NCI-H1417 (cell line): ENCODE measurements around the gene PTPRU.

ENCODE experiments used
- DNase-seq, 3 experiments: peaks; one replicate each; lab custom pipeline; 2025; lab: John Stamatoyannopoulos, UW

Gene PTPRU

DNA sequence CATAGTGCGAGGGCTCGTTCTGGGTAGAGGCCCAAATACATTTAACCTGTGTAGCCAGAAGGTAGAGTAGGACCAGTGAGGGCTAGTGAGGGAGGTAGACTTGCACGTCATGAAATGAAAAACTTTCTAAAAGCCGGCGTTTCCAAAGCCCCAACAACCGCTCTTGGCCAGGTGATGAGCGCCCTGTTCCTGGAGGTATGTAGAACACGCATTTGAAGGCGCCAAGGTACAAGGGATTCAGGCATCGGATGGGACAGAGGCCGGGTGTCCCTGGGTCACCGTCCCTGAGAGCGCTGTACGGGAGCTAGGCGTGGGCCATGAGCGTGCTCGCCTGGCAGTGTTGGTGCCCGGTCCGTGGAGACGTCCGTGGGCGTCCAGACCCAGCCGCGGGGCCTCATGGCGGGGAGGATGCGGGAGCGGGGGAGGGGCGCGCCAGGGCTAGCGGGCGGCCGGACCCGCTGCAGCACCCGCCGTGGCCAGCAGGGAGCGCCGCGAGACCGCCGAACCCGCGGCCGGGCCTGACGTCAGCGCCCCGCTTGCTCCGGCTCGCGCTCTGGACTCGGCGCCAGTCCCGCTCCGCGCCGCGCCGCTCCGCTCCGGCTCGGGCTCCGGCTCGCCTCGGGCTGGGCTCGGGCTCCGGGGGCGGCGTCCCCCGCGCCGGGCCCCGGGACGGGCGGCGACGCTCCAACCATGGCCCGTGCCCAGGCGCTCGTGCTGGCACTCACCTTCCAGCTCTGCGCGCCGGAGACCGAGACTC lies at the start of gene PTPRU:
TSS of gene PTPRU (plus strand) at position 568 of the 757 bp plus-strand sequence. CDS start at position 691, 123 bp downstream.
- peak; percentile 75 to 79 (median 76) for DNase-seq

DNA sequence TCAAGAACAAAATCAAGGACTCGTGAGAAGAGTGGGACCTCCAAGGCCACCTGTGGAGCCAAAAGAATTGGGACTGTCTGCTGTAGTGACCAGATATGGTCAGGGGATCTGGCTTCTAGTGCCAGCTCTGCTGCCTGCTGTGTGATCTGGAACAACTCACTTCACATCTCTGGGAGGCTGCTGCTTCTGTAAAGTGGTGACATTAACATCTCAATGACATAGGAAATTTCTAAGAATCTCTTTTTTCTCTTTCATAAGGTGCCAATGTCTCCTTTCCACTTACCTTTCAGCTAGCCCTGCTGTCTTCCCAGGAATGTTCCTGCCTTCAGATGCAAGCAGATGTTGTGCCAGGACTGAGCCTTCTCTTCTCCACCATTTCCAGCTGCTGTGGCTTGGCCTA lies 49.6 kb upstream of the PTPRU start:
- no peak for DNase-seq

DNA sequence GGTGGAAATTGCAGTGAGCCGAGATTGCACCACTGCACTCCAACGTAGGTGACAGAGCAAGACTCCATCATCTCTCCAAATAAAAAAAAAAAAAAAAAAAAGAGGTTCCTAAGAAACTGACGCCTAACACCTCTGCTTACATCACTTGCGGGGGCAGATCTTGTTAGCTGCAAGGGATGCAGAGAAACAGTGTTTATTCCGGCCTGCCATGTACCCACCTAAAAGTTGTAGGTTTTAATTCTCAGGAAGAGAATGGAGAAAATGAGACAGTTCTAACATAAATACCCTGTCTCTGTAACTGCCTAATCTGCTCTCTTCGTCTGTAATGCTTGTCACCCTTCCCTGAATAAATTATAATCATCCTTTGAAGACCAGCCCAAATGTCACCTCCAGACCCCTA lies 45.6 kb upstream of the PTPRU start:
- no peak for DNase-seq

- no peak for DNase-seq
Measured at GRCh38 chr1:29193879-29194455, 42.4 kb upstream of the PTPRU start.

DNA sequence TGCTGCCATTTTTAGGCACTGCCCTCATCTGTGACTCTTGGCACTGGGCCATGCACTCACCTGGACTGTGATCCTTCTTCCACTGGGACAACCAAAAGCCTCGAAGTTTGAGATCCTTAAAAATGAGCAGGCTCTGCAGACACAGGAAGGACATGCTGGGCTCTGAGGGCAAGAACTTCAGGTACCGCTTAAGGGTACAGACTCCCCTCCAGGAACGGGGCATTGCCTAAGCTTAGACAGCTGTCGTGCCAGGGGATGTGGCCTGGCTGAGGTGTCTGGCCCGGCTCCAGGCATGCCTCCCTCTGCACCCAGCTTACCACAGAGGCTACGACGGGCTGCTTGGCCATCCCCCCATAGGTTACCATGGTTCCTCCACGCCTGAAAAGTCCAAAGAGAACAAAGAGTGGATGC lies 40.4 kb upstream of the PTPRU start:
- DNase-seq, result no peak

DNA sequence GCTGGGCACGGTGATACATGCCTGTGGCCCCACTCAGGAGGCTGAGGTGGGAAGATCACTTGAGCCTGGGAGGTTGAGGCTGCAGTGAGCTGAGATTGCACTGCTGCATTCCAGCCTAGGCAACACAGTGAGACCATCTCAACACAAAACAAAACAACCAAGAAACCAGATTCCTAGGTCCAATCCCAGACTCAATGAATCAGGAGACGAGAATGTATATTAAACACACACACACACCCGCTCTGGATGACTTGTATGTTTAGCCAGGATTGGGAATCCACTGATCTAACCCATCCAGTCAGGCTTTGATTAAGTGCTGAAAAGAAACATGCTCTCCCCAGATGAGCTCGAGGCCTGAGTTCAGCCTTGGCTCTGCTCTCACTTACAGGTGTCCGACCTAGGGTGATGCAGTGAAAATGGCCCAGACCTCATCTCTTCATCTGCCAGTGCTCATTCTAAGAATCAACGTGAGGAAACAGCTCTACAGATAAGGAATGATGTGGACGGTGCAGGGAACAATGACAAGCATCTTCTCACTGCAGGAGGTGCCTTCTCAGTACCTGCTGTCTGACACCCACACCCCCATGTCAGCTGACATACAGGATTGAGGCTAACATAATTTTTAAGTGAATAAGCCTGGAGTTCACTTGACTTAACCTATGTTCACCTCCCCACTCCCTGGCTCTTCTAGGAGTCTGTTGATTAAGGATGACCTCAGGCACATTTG lies 39.3 kb upstream of the PTPRU start:
- DNase-seq, result no peak

DNA sequence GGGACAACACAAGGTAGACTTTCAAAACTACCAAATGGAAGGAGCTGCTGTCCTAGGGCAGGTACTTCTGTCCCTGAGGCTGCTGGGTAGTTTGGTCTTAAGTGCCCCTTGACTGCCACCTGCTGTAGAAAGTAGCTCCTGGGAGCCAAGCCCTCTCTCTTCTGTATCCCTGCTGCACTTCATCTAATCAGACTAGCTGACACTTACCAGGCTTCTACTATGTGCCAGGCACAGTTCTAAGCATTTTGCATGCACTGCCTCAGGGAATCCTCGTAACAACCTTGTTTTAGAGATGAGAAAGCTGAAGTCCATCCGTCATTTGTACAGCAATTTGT lies 38.8 kb upstream of the PTPRU start:
- peak in 2 of 3 experiments; percentile 31 to 57 for DNase-seq

GRCh38 chr1:29197993-29198392 lies 38.3 kb upstream of the PTPRU start:
- DNase-seq, result no peak

DNA sequence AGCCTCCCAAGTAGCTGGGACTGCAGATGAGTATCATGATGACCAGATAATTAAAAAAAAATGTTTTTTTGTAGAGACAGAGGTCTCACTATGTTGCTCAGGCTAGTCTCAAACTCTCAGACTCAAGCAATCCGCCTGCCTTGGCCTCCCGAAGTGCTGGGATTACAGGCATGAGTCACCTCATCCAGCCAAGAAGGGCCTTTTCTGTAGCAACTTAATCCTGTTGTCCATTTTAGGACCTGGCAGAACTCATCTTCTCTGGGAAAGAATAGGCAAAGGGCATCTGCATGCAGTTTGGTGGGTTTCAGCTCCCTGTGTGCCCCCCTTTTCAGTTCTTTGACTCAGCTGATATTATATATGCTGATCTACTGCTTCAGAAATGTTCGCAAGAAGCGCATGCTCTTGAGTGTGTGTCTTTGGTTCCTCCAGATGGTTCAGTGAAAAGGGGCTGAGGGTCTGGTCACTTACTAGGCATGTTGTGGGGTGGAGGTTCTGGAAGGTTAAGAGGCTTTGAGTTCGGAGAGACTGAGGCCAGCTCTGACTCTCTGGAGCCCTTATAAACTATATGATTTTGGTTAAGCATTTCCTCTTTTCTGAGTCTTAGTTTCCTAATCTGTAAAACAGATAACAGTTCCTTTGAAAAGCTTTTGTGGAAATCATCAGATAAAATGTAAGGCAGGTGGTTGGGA lies 35.3 kb upstream of the PTPRU start:
- DNase-seq, result no peak

DNA sequence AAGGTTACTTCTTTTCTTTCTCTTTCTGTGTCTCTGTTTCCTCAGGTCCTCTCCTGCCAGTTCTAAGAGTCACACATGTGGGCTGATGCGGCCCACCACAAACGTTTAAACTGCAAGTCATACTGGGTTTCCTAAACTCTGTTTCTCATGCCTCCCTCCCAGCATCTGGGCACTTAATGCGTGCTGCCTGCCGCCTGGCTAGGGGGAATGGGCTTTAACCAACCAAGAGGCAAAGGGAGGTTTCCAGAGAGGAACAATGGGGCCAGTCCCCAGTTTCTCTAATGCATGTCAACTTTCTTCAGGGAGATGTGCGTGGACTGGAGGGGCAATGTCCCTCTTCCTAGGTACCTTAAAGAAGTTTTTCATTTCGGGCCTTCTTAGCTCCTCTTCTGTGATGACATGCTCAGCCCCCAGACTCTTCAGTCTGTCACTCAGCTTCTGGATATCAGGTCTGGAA lies 34.7 kb upstream of the PTPRU start:
- no peak for DNase-seq

GRCh38 chr1:29202053-29202452 lies 34.3 kb upstream of the PTPRU start:
- no peak for DNase-seq

DNA sequence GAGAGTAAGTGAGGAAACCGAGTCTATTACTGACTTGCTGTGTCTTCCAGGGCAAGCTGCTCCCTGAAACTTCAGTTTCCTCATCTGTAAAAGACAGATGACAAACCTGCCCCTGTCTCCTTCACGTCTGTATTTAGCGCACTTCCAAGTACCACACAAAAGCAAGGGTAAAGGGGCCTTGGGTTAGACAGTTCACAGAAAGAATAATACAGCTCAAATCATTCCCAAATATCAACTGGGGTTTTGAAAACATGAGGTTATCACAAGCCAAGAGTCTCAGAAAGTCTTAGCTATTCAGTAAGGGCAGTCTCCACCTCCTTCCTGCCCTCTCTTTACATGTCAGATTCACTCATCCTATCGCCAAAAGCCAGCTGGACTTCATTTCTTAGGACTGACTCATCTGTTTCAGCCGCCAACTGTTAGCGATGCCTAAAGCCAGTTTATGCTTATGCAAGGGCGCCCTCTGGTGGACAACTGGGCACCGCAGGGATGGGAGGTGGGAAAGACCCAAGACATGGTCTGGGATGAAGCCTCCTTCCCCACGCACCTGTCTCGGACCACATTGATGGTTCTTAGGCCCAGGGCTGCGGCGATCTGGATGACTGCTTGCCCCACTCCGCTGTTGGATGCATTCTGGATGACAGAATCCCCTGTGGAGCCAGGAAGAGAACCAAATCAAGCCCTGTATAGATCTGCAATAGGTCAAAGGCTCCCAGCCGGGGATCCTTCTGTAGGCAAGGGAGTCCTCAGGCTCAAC lies 33.6 kb upstream of the PTPRU start:
- peak; percentile 73 to 92 (median 92) for DNase-seq

DNA sequence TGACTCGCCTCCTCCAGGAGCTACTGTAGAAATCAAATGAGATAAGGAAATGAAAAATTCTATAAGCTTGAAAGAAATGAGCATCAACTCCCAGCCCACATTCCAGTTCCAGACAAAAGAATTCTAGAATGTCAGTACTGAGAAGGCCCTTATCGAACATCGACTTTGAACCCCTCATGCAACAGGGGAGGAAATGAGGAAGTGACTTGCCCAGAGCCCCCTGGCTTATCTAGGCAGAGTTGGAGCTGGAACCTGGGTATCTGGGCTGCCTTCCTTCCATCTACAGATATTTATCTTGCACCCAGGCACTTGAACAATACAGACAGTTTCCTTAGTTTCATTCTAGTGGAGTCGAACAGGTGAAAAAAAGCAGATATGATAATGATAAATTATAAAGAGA lies 27.9 kb upstream of the PTPRU start:
- DNase-seq, result no peak

DNA sequence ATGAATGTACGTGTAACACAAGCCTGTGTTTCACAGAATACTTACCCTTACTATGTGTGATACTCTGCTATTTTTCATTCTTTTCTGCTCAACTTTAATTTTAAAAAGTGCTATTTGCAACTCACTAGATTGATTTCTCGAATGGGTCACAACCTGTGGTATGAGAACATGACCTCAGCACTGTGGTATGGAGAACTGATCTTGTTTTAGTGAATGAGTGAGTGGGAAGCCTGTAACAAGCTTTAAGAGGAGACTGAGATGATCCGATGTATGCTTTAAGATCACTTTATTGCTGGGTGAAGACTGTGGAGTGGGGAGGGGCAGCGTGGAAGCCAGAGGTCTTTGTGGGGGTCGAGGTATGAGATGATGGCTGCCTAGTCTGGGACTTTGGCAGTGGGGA lies 27.1 kb upstream of the PTPRU start:
- DNase-seq, result no peak

DNA sequence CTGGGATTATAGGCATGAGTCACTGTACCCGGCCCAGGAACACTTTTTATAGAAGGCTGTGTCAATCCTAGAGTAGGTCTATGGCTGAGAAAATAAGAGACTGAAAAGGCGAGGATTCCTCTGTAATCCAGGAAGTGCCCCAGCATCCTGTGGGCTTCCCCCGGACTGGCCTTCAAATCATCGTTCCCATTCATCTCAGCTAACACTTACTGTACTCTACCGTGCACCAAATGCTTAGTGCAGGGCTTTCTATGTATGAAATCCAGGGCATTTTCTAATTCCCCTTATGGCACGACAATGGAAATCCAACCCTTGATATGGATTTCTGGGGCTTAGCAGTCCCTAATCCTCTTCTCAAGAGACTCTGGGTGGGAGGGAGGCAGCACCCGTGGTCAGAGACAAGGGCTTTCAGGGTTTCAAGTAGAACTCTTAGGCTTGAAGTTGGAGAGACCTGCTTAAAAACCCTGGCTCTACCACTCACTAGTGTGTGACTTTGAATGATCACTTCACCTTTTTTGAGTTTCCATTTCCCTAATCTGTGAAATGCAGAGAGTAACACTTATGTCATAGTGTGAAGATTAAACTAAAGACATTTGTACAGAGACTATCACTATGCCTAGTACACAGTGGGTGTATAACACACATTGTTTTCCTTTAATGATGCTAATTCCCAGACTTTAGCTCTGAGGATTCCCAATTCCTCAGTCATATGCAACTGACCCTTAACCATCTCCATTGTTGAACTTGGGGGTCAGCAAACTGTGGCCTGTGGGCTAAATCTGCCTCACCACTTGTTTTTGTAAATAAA lies 25.8 kb upstream of the PTPRU start:
- no peak for DNase-seq

DNA sequence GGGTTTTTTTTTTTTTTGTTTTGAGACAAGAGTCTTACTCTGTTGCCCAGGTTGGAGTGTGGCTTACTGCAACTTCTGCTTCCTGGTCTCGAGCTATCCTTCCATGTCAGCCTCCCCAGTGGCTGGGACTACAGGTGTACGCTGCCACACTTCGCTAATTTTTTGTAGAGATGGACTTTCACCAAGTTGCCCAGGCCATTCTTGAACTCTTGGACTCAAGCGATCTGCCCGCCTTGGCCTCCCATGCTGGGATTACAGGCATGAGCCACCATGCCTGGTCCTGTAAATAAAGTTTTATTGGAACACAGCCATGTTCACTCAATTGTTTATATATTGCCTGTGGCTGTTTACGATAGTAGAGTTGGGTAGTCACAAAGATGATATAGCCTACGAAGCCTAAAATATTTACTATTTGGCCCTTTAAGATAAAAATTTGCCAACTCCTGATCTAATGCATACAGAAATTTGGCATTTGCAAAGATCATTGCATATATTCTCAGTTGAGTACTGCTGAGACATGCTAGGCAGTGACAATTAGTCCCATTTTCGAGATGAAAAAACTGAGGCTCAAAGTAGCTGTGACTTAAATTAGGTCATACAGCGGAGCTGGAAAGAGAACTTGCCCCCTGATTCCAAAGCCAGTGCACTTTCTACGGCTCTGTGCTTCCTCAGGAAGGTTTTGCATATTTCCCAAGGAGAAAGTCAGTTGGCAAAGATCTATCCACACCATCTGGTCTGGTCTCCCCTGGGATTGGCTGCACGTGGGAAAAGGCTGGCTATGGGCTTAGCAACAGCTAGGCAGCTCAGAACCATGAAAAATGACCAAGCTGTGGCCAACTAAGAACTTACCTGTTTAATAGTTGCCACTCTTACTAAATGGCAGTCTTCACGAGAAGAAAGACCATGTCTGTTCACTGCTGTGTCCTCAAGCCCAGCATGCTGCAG lies 25.0 kb upstream of the PTPRU start:
- peak in 1 of 3 experiments; percentile 58 for DNase-seq

DNA sequence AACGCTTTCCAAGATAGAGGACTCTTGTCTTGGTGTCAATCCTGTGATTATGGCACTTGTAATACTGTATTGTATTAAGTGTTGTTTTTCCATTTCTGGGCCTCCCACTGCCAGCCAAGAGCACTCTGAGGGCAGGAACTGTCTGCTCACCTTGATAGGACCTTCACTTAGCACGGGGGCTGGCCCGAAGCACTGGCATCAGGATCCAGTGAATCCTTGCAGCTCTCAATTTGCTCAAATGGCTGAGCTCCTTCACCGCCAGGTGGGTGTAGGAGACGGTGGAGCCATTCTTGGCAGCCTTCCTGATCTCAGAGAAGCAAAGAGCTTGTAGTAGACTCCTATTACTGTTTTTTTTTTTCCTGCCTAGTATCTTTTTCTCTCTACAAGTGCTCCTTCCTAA lies 23.3 kb upstream of the PTPRU start:
- DNase-seq, result no peak

DNA sequence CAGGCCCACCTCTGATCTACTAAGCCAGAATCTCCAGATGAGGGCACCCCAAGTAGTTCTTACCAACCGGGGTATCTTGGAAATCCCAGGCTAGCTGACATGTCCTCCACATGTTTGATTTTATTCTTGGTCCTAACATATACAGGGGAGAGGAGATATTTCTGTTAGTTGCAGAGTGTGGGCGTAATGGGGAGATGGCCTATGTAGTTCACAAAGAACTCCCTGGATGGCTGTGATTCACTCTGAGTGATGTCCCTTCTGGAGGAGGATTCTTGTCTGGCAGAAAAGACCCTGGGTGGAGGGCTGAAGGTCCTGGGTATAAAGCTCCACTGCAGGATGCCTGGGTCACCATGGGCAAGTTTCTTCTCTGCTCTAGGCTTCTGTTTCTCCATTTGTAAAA lies 18.7 kb upstream of the PTPRU start:
- no peak for DNase-seq

GRCh38 chr1:29218223-29218622 lies 18.1 kb upstream of the PTPRU start:
- DNase-seq, result no peak

DNA sequence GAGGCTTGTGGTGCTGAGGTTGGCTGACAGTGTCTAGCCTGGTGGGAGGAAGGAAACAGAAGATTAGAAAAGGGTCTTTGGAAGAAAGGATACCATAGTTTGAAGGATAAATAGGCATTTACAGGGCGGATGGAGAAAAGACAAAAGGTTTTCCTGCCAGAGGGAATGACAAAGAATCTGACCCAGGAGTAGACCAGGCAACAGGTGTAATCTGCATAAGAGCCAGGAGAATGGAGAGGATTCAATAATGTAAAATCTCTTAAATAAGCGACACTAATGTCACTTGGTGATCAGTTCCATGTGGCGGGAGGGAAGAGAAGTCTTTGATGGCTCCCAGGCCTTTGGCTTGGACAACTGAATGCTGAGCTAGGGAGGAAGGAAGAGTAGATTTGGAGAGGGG lies 15.0 kb upstream of the PTPRU start:
- no peak for DNase-seq
